Epithelial cell of esophagus (primary cell): ENCODE data around the gene TRERF1.

ENCODE experiments used
- DNase-seq: peaks from one replicate; pipeline ENCODE4 v3.0.0; 2010; ENCODE audit warnings: low read depth
- H3K4me3 ChIP-seq: 2 replicates; pipeline ENCODE4 v1.5.1; 2011; ENCODE audit warnings: mild to moderate bottlenecking, low read length, control low read depth
- TF ChIP-seq, protein P1 (sequence below): IDR thresholded peaks from 2 replicates; pipeline ENCODE4 v1.5.1; 2011; ENCODE audit warnings: low read depth, mild to moderate bottlenecking, low read length, control low read depth, inconsistent platforms; ENCODE audit not compliant: insufficient read depth; ENCODE audit errors: missing control alignments

Gene TRERF1

DNA sequence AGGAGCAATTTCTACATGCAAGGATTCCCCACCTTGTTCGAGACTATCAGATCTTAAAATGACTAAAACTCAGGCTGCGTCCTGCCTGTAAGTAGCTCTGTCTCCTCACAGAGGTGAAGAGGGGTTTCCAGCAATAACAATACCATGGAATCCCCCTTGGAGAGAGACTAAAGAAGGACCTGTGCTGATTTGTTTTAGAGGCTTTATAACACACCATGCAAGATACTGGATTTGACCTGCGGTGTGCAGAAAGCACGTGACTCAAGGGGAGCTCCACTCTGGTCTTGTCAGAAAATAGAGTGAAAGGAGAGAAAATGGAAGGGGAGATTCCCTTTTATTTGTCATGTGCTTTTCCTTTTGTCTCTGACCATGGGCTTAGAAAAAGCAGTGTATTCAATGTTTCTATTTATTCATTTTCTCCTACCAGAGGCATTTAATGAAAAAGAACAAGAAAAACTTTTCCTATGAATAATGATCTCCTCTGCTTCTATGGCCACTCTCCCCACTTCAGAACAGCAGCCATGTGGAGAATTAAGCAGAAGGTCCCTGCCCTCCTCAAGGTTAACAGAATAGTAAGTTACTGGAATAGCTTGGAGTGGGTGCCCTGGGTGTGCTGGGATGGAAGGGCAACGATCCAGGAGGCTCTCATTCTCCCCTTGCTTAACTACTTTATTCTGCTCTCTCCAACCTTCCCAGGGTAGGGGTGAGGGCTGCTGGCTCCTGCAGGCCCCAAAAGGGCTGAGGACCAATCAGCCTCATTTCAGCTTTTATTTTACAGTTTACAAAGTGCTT is 214.8 kb downstream of the TRERF1 start:
- H3K4me3 ChIP-seq, result no peak overlapping the region
- no peak for DNase-seq
- TF ChIP-seq, protein P1, sequence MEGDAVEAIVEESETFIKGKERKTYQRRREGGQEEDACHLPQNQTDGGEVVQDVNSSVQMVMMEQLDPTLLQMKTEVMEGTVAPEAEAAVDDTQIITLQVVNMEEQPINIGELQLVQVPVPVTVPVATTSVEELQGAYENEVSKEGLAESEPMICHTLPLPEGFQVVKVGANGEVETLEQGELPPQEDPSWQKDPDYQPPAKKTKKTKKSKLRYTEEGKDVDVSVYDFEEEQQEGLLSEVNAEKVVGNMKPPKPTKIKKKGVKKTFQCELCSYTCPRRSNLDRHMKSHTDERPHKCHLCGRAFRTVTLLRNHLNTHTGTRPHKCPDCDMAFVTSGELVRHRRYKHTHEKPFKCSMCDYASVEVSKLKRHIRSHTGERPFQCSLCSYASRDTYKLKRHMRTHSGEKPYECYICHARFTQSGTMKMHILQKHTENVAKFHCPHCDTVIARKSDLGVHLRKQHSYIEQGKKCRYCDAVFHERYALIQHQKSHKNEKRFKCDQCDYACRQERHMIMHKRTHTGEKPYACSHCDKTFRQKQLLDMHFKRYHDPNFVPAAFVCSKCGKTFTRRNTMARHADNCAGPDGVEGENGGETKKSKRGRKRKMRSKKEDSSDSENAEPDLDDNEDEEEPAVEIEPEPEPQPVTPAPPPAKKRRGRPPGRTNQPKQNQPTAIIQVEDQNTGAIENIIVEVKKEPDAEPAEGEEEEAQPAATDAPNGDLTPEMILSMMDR, result no peak

DNA sequence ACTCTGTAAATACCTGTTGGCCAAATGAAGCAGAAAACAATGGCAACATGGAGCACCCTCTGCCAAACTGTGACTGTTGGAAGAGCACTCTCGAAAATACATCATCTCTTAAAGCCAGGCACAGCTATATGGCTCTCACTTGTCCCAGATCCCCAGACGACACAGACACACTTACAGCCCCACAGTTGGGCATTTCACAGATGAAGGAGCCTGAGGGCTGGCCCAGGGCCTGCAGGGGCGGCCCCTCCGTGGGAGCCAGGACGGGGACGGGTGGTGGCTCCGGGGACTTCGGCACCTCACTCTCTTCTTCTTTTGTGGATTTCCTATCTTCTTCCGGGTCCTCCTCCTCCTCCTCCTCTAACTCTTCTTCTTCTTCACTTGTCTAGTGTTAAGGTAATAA is 215.7 kb downstream of the TRERF1 start:
- TF ChIP-seq, protein P1, result no peak
- no peak overlapping the region for H3K4me3 ChIP-seq
- no peak for DNase-seq

DNA sequence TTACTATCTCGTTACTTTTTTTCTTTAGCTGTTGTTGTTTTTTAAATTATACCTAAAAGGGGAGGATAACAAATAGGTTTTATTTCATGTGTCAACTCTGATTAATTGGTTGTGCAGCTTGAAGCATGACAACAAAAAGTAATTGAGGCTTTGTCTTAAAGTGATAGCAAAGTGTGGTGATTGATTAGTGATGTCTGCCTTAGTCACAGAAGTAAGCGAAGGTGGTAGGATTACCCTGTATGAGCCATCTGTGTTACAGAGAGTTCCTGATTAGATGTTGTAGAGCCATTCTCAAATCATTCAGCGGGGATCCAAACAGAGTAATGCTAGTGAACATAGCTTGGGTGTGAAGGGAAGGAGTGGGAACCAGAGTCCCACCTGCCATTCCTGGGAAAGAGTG is 219.7 kb downstream of the TRERF1 start:
- TF ChIP-seq, protein P1, result no peak
- no peak overlapping the region for H3K4me3 ChIP-seq
- peak; percentile 51 for DNase-seq

DNA sequence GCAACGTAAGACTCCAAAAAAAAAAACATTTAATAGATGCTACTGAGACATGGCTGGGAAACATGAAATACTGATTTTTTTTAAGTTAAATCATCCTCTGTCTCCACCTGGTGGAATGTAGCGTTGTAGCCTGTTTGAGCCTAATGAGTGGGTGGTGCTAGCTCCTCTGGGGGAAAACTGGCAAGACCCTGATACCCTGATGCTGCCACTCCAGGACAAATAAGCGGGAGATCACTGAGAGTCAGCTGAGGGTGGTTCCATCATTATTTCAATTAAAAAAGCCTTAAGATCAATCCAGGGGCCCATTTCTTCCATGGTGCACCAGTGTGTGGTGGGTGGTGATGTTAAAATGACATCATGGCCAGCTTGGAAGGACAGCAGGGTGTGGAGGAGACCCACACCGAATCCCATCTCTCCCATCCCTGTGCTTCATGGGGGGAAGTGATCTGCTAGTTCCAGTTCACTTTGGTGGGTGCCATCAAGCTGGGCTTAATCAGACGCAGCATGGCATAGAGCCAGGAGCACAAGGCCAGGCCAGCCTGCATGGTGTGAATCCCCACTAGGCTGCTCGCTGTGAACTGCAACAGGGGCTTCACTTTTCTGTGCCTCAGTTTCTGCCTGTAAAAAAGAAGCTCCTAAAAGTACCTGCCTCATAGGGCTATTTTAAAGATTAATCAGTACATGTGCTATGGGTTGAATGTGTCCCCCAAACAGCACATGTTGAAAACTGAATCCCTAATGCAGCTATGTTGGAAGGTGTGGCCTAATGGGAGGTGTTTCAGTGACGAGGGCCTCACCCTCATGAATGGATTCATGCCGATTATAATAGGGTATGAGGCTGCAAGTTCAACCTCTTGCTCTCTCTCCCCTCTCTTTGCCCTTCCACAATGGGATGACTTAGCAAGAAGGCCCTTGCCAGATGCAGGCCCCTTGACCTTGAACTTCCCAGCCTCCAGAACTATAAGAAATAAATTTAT is 221.1 kb downstream of the TRERF1 start:
- no peak for DNase-seq
- TF ChIP-seq, protein P1, result peak; percentile 58
- no peak overlapping the region for H3K4me3 ChIP-seq

DNA sequence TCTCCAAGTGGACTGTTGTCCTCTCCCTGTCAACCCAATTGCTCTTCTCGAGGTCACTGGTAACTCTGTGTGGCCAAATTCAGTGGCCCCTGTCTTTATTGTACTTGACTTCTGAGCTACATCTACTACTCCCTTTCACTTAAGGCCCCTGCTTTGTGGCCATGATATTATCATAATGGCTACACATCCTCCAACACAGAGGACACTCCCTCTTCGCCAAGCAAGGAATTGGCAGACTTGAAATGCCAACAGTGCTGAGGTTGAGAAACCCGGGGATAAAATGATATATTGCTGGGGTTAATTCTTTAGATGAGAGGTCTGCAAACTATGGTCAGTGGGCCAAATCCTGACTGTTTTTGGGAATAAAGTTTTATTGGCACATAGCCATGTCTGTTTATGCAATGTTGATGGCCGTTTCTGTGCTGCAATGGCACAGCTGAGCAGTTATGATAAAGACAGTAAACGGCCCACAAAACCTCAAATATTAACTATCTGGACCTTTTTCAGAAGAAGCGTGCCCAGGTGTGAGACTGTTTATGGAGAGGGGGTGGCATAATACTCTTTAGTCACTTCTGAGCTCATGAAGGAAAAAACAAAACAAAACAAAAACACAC is 222.1 kb downstream of the TRERF1 start:
- no peak for DNase-seq
- TF ChIP-seq, protein P1, result no peak
- no peak overlapping the region for H3K4me3 ChIP-seq

DNA sequence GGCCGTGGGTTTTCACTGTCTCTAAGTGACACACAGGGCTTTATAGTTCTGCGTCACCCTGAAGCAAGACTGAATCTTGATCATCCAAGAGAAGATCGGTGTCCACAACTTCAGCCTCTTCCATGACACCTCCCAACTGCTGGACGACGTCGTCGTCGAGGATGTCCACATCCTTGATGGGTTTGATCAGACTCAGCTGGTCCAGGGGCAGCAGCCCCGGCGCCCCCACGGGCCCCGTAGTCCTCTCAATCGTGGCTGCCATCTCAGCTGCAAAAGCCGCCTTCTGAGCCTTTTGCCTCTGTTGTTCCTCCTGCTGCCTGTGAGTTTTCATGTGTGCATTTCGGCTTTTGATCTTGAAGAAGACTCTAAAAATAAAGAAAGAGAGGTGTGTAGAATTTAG is 223.4 kb downstream of the TRERF1 start:
- TF ChIP-seq, protein P1, result no peak
- DNase-seq, result no peak
- H3K4me3 ChIP-seq, result no peak overlapping the region
